Fibroblast of upper back skin (primary cell): Measurements from ENCODE around the gene ITPKB.
"Not testable (repeated sequence)": the region's sequence is repeated elsewhere in the genome, so short reads cannot be mapped to it uniquely, and the experiment has no call there.

Source experiments
- DNase-seq: peaks from one replicate; pipeline ENCODE4 v3.0.0-alpha.2; 2013

The ITPKB gene

DNA sequence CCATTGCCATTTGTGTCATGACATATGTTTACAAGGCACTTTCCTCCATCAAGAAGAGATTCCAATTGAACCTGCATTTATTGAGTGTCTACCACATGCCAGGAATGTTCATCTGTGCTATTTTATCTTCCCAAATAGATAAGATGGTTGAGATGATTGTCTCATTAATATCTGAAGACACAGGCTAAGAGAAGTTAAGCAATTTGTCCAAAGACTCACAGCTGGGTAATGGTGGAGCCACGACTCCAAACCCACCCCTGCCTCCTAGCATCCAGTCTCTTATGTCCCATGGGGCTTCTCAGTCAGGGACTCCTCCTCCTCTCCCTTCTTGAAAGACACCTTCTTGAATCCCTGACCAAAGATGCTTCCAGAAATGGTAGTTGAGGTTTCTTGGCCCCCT, 122.4 kb downstream of the ITPKB start:
- no peak for DNase-seq

DNA sequence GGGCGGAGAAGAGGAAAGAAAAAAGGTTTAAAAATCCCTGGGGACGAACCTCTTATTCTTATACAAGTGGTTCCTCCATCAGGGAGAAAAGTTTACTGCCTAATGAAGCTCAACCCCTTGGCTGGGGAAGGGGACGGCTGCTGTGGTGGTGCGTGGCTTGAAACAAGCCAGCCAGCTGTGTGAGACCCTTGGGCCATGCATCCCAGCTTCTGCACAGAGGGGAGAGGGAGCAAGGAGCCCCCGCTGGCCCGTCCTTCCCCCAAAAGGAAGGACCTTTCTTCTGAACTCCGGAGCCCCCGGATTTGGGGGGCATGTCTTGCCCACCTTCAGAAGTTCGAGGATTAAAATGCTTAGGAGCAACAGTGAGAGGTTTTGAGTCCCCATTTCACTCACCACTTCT, 123.2 kb downstream of the ITPKB start:
- DNase-seq = no peak

DNA sequence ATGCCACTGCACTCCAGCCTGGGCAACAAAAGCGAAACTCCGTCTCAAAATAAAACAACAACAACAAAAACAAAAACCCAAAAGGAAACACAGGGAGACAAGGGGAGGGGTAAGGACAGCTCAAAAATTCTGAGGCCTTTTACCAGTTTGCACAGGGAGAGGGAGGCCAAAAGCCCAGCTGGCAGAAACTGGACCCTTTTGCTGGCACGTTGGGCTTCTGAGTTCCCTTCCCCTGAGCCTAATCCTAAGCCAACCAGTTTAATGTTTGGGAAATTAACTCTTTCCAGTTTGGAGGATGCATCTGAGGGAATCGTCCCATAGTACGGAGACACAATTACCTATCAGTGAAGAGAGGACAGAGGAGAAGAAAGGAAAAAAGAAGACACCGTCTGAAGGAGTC, 127.1 kb downstream of the ITPKB start:
- not testable (repeated sequence) for DNase-seq

DNA sequence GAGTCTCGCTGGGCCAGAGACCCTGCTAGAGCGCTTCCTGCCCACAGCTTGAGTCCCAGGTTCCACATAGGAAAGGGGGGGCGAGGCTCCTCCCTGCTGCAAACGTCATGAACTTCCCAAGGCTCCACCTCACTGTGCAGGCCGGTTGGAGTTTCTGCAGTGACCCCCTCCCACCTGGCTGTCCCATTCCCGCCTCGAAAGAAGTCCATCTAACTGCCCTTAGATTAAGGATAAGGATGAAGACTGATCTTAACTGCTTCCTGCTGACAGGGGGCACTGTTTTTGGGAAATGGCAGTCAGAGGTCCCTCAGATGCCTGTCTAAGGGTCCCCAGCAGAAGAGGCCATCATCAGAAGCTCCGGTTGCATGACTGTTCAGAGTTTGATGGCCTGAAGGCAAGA, 127.8 kb downstream of the ITPKB start:
- no peak for DNase-seq

DNA sequence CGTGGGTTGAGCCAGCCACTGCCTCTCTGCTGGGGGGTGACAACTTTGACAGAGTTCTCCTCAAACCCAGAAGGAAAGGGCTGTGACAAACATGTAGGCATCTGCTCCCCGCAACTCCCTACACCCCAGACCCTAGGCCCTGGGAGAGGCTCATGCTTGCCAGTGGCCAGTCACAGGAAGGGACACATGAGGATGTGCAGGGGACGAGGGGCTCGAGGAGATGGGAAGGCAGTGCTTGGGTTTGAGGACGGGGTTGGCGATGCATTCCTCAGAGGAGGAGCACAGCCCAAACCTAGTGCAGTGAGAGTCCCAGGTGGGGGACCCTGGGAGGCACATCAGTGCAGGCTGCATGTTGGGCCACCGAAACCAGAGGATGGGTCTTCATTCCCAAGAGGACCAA, 128.4 kb downstream of the ITPKB start:
- no peak for DNase-seq

DNA sequence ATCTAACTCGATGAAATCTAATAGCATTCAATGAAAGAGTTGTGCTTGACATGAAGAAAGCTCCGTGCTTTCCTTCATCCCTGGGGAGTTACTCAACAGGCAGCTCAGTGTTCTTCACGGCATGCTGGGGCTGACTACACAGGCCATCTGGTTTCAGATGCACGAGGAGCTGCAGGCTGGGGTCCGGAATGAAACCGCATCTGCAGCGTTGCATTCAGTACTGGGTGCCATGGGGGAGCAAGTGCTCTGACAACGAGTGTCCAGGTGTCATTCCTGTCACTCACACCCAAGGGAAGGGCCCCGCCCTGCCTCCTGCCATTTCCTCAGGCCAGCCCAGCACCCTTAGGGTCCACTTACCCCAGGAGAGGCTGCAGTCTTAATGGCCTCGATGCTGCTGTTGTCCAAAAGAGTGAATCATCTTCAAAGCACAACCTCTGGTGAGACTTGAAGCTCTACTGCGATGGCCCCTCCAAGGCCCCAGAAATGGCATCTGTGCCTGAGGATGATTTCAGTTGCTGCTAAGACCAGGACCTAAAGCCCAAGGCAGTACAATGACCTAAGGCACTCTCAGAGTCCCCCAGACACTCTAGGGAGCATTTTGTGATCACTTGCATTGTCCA, 129.1 kb downstream of the ITPKB start:
- peak; percentile 17 for DNase-seq

DNA sequence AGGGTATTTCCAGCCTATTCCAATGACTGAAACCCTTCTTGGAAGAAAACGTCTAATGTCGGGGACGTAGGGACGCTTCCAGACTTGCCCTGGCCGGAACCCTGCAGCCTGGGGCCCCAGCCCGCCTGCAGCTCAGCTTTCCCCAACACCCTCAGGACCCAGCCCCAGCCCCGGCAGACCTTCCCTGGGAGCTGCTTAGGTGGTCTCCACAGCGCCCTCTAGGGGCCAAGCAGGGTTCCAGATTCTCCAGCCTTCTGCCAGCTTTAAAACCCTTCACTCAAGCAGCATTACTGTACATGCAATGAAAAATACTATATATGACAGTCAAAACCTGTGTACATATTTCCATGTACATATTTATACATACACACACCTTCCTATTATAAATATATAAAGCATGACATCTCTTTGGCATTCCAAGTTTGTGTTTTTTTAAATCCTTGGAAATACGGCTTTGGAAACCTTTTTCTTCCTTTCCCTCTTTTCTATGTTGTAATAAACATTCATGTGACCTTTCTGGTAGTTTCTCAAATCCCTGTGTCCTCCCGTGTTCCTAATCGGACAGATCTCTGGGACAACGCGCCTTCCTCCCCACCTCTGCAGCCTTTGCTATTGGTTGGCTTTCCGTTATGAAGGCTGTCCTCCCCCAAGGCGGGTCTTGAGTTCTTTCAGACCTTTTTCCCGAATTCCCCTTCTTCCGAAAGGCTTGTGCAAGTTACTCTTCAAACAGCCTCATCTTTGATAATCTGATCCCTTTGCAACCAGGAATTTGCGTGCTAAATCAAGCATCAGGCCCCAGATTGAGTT, 130.2 kb downstream of the ITPKB start:
- peak; percentile 52 for DNase-seq

DNA sequence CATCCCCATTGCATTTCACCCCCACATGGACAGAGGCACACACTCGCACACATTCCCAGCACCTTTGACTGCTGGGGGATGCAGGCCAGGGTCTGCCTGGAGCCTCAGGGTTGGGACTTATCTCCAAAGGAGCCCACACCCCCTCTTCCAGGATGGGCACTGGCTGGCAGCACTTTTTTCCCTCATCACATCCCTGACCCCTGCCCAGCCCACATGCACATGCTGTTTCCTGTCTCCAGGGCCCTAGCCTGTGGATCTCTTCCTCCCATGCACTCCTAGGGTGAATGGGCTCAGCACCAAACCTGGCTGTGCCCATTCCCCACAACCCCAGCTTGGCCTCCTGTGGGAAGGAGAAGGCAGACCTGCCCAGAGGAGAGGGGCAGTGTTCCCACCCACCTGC, 131.3 kb downstream of the ITPKB start:
- no peak for DNase-seq

DNA sequence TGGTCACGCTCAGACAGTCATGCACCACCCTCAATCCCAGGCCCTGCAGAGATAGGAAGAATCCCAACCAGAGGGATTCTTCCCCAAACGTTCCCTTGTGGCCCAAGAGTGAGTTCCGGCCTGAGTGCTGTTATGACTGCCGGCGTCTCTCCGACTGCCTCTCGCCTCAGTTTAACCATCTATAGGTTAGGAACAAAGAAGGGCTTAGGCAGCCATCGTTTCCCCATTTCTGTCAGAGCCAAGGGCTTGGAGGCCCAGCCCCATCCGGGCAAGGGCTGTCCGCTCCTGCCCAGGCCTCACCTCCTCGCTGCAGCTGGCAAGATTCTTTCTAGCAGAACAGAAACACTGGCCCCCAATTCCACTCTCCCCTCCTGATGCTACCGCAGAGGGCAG, 131.8 kb downstream of the ITPKB start:
- no peak for DNase-seq

DNA sequence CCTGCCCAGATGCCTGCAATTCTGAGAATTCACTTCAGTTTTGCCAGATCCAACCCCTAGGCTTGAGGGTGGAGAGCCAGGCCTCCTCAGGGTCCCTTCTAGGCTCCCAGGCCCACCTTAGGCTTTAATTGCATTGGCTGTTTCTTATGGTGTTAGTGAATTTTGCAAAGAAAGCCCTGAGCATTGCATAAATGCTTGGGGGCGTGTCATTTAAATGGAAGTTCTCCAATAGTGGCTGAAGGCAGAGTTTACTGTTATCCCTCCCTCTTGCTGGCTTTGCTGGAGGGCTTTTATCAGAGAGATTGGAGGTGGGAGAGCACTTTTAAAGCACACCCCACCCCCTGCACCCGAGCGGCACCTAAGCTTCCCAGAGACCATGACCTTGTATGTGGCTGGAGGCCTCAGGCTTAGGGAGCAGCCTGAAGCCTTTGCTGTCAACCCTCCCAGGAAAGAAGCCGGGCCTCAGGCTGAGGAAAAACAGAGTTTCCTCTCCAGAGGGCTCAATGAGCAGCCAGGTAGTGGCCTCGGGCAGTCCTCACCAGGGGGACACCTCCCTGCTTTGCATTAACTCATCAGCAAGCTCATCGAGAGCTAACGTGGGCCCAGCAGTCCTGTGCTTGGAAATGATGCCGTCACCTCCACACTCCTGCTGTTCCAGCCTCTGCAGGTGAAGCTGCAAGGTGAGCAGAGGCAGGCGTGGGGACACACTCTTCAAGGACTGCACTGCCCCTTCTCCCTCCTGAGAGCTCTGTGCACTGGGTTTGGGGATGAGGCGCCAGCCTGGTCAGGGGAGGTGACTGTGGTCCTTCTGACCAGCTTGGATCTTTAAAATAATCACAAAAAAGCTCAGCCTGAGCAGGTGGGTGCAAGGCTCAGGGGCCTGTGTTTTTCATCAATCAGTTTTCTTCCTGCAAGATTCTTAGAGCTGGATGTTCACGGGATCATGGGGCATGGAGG, 132.5 kb downstream of the ITPKB start:
- DNase-seq = no peak

DNA sequence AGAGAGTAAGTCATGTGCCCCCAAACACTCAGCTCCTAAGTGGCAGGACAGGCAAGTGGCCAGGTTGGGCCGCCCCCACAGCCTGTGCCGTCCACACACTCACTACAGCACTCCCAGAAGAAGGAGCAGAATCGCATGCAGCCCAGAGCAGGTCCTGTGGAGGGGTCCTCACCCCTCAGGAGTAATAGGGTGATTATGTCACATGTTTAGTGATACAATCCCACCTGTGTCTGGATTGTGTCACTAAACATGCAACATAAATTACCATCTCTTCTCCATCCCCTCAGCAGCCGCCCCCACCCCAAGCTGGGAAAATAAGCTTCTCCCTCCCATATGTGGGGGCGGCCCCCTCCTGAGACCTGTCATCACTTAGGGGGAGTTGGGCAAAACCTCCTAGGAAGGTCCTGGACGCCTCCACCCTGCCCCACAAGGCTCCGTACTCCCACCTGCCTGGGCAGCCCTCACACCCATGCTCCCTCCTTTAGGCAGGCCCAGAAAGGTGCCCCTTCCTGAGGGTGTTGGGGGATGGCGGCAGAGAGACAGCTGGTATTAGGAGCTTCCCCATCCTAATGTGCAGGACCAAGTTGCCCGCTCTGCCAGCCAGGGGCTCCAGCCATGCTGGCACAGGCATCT, 133.6 kb downstream of the ITPKB start:
- DNase-seq = no peak

DNA sequence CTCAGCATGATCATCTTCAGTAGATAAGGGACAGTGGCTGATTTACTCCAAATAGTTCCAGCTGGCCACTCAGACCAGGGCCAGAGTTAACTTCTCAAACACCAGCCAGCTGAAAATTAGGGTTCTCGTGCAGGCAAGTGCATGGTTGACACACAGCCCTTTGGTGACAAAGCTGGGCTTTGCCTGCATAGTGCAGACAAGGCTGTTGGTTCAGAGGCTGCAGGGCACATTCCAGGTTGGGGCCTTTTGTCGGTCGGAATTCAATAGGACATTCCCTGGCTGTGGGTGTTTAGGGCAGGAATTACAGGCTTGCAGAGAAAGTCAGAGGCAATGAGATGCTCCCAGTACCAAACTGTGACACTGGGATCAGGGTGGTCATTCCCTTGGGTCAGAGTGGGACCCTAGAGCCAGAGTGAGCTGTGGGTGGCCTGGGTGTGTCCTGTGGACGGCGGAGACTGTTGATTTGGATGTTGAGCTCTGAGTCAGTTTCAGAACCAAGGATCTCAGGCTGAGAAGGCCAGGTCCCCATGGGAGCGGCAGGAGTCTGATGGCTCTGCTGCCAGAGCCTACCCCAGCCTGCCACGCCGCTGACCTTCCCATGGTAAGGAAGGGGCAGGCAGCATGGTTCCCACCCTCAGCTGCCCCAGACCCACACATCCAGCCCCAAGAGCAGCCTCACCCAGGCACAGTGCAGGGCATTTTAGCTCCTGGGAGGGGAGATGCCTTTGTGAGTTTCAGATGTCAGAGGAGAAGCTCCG, 134.3 kb downstream of the ITPKB start:
- no peak for DNase-seq

DNA sequence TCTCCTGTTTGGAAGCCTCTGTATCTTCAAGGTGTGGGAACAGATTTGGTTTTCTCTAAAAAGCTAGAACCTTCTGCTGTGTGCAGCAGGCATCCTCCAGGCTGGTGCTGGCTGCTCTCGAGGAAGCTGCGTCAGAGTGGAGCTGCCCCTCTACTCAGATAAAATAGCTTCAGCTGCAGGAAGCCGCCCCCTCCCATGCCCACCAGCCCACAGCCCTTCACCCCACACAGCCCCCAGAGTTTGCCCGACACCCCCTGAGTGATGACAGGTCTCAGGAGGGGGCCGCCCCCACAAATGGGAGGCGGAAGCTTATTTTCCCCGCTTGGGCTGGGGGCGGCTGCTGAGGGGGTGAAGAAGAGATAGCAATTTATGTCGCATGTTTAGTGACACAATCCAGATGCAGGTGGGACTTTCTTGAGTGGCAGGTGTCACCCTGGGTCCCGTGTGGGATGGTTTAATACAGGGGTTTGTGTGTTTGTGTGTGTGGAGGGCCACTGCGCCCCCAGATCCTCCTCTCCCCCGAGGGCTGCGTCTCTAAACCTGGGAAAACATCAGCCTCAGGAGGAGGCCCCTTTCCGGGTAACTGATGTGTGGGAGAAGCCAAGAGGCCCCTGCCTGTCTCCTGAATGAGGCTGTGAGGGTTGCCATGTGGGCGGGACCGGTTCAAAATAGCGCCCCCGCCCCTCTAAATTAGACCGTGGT, 135.1 kb downstream of the ITPKB start:
- DNase-seq = no peak

DNA sequence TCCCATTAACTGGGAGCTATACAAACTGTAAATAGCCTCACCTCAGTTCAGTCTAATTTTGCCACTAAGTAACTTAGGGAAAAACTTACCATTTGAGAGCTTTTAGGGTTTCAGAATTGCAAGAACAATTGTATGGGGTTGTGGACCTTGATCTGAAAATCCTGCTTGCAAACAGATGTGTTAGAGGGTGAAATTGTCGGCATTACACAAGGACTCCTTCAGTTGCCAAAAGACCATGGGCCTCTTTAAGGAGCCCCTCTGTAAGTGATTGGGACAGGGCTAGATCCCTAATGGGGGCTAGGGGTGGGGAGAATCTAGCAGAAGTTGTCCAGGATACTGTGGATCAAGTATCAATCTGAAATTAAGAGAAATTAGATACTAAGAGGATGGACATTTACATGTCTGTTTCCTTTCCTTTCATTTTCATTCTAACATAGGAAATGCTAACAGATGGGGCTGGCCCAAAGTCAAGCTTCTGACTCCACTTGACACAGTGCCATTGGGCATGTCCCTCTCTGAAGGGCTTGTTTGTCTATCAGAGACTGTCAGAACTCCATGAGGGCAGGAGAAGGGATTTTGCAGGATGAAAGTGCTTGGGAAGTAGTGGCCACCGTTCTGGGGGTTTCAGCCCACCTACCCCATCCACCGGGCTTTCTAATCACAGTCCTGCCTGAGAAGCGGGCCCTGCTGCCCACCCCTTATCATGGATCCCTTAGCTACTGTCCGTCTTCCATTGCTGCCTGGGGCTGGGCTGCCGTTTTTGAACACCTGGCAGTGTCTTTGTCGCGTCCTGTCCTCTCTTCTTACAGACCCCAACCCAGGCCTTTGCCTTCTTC, 135.8 kb downstream of the ITPKB start:
- DNase-seq = peak; percentile 67

DNA sequence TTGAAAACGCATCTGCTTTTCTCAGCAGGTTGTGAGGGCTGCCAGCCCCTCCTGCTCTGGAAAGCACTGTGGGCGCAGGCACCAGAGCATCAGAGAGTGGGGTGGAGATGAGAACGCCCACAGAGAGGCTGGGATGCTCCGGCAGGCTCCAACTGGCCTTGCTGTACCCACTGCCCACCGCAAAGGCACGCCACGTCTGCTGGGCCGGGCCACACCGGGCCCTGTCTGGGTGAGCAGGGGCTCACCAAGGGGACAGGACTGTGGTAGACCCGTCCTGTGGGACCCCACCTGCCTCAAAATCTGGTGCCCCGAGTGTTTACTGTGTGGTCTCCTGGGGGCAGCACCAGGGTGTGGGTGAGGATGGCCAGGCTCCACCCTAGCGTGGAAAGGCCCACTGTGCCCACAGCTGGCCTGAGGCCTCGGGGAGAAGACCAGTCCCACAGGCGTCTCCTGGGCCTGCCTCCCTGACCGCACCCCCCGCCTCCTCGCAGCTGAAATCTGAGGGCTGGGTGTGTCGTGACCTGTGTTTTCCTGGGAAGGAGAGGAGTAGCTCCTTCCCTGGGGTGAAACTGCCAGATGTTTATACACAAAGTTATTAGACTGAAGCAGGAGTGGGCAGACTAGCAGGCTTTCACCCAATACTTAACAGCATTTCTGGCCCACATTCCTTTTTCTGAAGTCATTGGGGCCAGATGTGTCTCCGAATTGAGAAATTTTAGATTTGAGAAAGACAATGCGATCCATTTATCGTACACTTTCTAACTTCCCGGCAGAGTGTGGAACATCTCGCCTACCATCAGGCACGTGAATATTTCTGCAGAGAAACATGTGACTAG, 136.7 kb downstream of the ITPKB start:
- peak; percentile 76 for DNase-seq

DNA sequence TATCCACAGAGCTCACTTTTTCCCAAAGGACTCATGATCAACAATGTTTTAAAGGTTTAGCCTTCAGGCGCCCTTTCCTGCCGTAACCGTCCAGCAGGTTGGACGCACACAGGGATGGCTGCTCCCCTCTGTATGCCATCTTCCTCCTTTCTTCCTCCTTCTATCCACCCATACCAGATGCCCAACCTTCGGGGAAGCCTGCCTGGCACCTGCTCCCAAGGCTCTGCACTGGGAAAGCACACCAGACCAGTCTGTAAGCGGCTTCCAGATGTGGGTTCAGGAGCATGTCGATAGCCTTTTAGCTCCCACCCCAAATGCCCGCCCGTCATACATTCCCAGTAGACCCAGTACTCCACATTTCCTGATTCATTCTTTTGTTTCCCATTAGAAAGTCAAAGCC, 137.6 kb downstream of the ITPKB start:
- no peak for DNase-seq

DNA sequence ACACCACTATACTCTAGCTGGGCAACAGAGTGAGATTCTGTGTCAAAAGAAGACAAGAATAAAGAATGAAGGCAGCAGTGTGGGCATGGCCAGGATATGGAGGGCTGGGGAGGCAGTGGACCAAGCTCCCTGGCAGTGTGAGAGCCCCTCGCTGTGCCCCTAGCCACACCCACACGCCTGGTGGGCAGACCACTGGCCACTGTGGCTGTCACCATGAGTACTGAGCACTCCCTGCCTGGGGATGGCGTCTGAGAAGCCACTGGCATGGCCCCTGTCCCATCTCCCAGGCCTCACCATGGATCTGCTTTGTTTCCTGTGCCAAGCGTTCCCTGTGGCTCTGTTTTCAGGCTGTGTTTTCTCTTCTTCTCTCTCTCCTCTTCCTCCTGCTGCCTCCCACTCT, 138.8 kb downstream of the ITPKB start:
- no peak for DNase-seq

DNA sequence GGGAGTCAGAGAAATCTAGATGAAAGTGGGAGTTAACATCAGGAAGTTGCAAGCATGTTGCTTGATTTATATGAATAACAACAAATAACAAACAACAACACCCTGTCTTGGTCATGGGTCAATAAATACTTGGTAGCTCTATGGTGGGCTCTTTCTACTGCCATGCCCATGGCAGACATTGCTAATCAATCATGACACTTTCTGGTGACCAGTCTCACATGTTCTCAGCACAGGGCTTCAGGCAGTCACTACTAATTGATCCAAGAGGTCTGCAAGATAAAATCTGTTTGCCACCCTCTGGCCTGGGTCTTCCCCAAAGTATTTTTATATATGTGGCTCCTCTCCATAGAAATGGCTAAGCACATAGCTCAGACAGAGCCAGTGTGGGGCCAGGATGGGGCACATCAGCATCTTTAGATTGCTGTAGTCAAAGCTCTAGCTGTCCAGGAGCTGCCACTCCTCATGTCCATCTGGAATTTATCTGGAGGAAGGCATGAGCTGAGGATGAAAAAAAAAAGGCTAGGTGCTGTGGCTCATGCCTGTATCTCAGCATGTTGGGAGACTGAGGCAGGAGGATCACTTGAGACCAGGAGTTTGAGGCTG, 139.3 kb downstream of the ITPKB start:
- DNase-seq = no peak

DNA sequence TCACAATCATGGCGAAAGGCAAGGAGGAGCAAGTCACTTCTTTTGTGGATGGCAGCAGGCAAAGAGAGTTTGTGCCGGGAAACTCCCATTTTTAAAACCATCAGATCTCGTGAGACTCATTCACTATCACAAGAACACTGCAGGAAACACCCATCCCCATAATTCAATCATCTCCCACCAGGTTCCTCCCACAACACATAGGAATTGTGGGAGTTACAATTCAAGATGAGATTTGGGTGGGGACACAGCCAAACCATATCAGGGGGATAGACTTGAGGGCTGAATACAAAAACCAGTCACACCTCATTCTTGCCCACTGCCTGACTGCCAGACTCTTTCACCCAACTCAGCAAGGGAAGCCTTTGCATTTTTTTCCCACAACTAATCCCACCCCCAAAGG, 140.1 kb downstream of the ITPKB start:
- not testable (repeated sequence) for DNase-seq
